ENCODE data around the gene CFHR2.
"Not testable (repeated sequence)": the region's sequence is repeated elsewhere in the genome, so short reads cannot be mapped to it uniquely, and the experiment has no call there.

The CFHR2 gene

GRCh38 chr1:196943568-196943967 is at the start of gene CFHR2:
Gene CFHR2 (plus strand): TSS chr1:196943738. CDS start chr1:196943881, 143 bp downstream.
- DNase-seq: not testable (repeated sequence)

GRCh38 chr1:196896355-196896754 is 47.2 kb upstream of the CFHR2 start:
- DNase-seq: no peak

- peak; percentile 58 for DNase-seq
These were observed 46.2 kb upstream of the CFHR2 start for GRCh38 chr1:196897158-196897828.

GRCh38 chr1:196902344-196902743 is 41.2 kb upstream of the CFHR2 start:
- peak; percentile 33 for DNase-seq

GRCh38 chr1:196910215-196910614 is 33.3 kb upstream of the CFHR2 start:
- DNase-seq: peak; percentile 18

GRCh38 chr1:196912283-196912682 is 31.3 kb upstream of the CFHR2 start:
- DNase-seq: not testable (repeated sequence)

- DNase-seq: not testable (repeated sequence)
These were observed 16.7 kb upstream of the CFHR2 start for GRCh38 chr1:196926839-196927238.

- DNase-seq: not testable (repeated sequence)
These were observed 10.7 kb upstream of the CFHR2 start for GRCh38 chr1:196932853-196933252.

- peak; percentile 61 for DNase-seq
These were observed 9.9 kb upstream of the CFHR2 start for GRCh38 chr1:196933531-196934189.

- peak; percentile 49 for DNase-seq
These were observed 2.1 kb upstream of the CFHR2 start for GRCh38 chr1:196941474-196941873.

GRCh38 chr1:196951711-196952394 is 8.3 kb downstream of the CFHR2 start:
- DNase-seq: no peak

- DNase-seq: no peak
These were observed 11.2 kb downstream of the CFHR2 start for GRCh38 chr1:196954778-196955177.

GRCh38 chr1:196955926-196956325 is 12.4 kb downstream of the CFHR2 start:
- DNase-seq: no peak

- no peak for DNase-seq
These were observed 17.3 kb downstream of the CFHR2 start for GRCh38 chr1:196960854-196961253.

GRCh38 chr1:196970182-196970581 is 26.6 kb downstream of the CFHR2 start:
- DNase-seq: no peak

- DNase-seq: no peak
These were observed 32.7 kb downstream of the CFHR2 start for GRCh38 chr1:196976278-196976677.

GRCh38 chr1:196977278-196977677 is 33.7 kb downstream of the CFHR2 start, which contains the start of gene CFHR5:
Gene CFHR5 (plus strand): TSS chr1:196977556. CDS start chr1:196977665, 109 bp downstream.
- no peak for DNase-seq

- no peak for DNase-seq
These were observed 37.3 kb downstream of the CFHR2 start for GRCh38 chr1:196980859-196981258.

GRCh38 chr1:196982247-196982646 is 38.7 kb downstream of the CFHR2 start:
- not testable (repeated sequence) for DNase-seq

GRCh38 chr1:196991919-196992651 is 48.5 kb downstream of the CFHR2 start:
- DNase-seq: peak; percentile 87

- DNase-seq: no peak
These were observed 50.4 kb downstream of the CFHR2 start for GRCh38 chr1:196993916-196994315.

- DNase-seq: no peak
These were observed 53.9 kb downstream of the CFHR2 start for GRCh38 chr1:196997423-196997822.

- DNase-seq: no peak
These were observed 58.3 kb downstream of the CFHR2 start for GRCh38 chr1:197001828-197002227.

All from NCI-H82 (cell line).